Lower lobe of right lung (tissue), 2 donors: ENCODE measurements around the gene XPR1. TPM values are rescaled to one million over a fixed set of nuclear protein-coding genes. Genes with fewer than 3 reads are reported as not detected.

ENCODE experiments used
- ATAC-seq, 2 donors: fragments of 200-7000 bp; cut with Tn5 transposase; one replicate each; pipeline ENCODE4 v1.9.1; 2020 to 2022; ENCODE audit warnings: mild to moderate bottlenecking in 2 of 2, moderate library complexity in 2 of 2
- DNase-seq: peaks from one replicate; pipeline ENCODE4 v3.0.0-alpha.2; 2020
- H3K27ac ChIP-seq: fragments of 200-600 bp; one replicate; pipeline ENCODE4 v1.8.0; 2022
- H3K27me3 ChIP-seq: fragments of 200-600 bp; one replicate; pipeline ENCODE4 v1.8.0; 2022; ENCODE audit warnings: low read depth
- H3K36me3 ChIP-seq: fragments of 200-600 bp; one replicate; pipeline ENCODE4 v1.8.0; 2022; ENCODE audit warnings: mild to moderate bottlenecking
- H3K4me1 ChIP-seq: fragments of 200-600 bp; one replicate; pipeline ENCODE4 v1.8.0; 2022
- H3K4me3 ChIP-seq: fragments of 200-600 bp; one replicate; pipeline ENCODE4 v1.8.0; 2022; ENCODE audit warnings: mild to moderate bottlenecking
- H3K9me3 ChIP-seq: fragments of 200-600 bp; one replicate; pipeline ENCODE4 v1.8.0; 2022
- CTCF ChIP-seq: fragments of 200-600 bp; IDR thresholded peaks from one replicate; pipeline ENCODE4 v1.8.0; 2022; ENCODE audit warnings: antibody characterized with exemption, mild to moderate bottlenecking
- intact Hi-C: fragments of 100-400 bp; cut with DNase I; formaldehyde crosslinking; loops from one replicate; pipeline ENCODE4 v1.11.0; 2022
- total RNA-seq: library from RNA; stranded (reverse); fragmentation: NEBNext Ultra II Directional; extraction: Animal tissue kit (Norgen Biotek cat#: 25700); gene quantifications from one replicate; pipeline ENCODE4 v1.2.1, GENCODE V29; 2021
- donor health status: DM: no; HTN: yes; CAD: no; lungs with severe emphysema.

Gene XPR1
- total RNA-seq, 1 donor from 2014 or later: 21.1 TPM

- intact Hi-C loops: no loop called here
- ATAC-seq: no peak
These were observed 1.2 kb upstream of the XPR1 start for GRCh38 chr1:180630408-180631193.

GRCh38 chr1:180631194-180631765 lies 542 bp upstream of the XPR1 start:
- peaks cover 41% of the 10 kb centered on the region for H3K4me1 ChIP-seq
- DNase-seq: no peak
- ATAC-seq: no peak
- no peak for TF ChIP-seq CTCF
- intact Hi-C loops: no loop called here
- H3K27ac ChIP-seq: peak overlapping the region; percentile 61
- H3K27me3 ChIP-seq: no peaks in the 10 kb centered on the region
- H3K4me3 ChIP-seq: no peak overlapping the region
- H3K36me3 ChIP-seq: no peaks in the 10 kb centered on the region
- H3K9me3 ChIP-seq: no peaks in the 10 kb centered on the region

More at GRCh38 chr1:180630408-180631193, 1.2 kb upstream of the XPR1 start:
- H3K27ac ChIP-seq: no peak overlapping the region
- no peaks in the 10 kb centered on the region for H3K9me3 ChIP-seq
- no peak for DNase-seq
- H3K27me3 ChIP-seq: no peaks in the 10 kb centered on the region
- H3K4me1 ChIP-seq: peaks cover 34% of the 10 kb centered on the region
- no peaks in the 10 kb centered on the region for H3K36me3 ChIP-seq
- H3K4me3 ChIP-seq: no peak overlapping the region
- no peak for TF ChIP-seq CTCF

- ATAC-seq: peak; percentile 79 to 83
- peak; percentile 18 for TF ChIP-seq CTCF
- Histone ChIP-seq H3K27ac (peak overlapping the region; percentile 86), H3K4me3 (peak overlapping the region; percentile 95), H3K27me3 (no peaks in the 10 kb centered on the region), H3K4me1 (peaks cover 43% of the 10 kb centered on the region), H3K36me3 (no peaks in the 10 kb centered on the region), H3K9me3 (no peaks in the 10 kb centered on the region)
- intact Hi-C loops: no loop called here
- peak; percentile 76 for DNase-seq
These were observed 669 bp downstream of the XPR1 start for GRCh38 chr1:180632326-180633056.

GRCh38 chr1:180633057-180634056 lies 1.5 kb downstream of the XPR1 start:
- peaks cover 43% of the 10 kb centered on the region for H3K4me1 ChIP-seq
- intact Hi-C loops: no loop called here
- H3K9me3 ChIP-seq: no peaks in the 10 kb centered on the region
- no peaks in the 10 kb centered on the region for H3K36me3 ChIP-seq
- H3K27me3 ChIP-seq: no peaks in the 10 kb centered on the region
- ATAC-seq: no peak
- H3K4me3 ChIP-seq: peak overlapping the region; percentile 95
- DNase-seq: no peak
- TF ChIP-seq CTCF: no peak
- H3K27ac ChIP-seq: no peak overlapping the region

- ATAC-seq: no peak
- Histone ChIP-seq H3K36me3 (no peaks in the 10 kb centered on the region), H3K27me3 (no peaks in the 10 kb centered on the region), H3K4me1 (peaks cover 42% of the 10 kb centered on the region), H3K4me3 (no peak overlapping the region), H3K9me3 (no peaks in the 10 kb centered on the region), H3K27ac (no peak overlapping the region)
- TF ChIP-seq CTCF: no peak
- no peak for DNase-seq
- intact Hi-C loops: no loop called here
These were observed 4.3 kb downstream of the XPR1 start for GRCh38 chr1:180636138-180636537.
